ENCODE data around the gene AGBL2.

AGBL2 gene

DNA sequence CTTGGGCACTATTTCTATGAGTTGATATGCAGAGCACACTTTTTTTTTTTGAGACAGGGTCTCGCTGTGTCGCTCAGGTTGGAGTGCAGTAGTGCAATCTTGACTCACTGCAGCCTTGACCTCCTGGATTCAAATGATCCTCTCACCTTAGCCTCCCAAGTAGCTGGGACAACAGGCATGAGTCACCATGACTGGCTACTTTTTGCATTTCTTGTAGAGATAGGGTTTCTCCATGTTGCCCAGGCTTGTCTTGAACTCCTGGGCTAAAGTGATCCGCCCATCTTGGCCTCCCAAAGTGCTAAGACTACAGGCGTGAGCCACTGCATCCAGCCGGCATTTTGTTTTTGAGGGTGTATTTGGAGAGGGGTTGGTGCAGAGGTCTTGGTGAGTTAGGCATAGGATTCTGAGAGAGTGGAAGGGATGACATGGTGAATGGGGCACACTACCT, 42.9 kb downstream of the AGBL2 start:
- TF ChIP-seq CTCF (IDR thresholded peaks at IDR 0.05), result no peak

GRCh38 chr11:47669856-47670255, 45.3 kb downstream of the AGBL2 start:
- TF ChIP-seq CTCF (IDR thresholded peaks at IDR 0.05), result no peak

DNA sequence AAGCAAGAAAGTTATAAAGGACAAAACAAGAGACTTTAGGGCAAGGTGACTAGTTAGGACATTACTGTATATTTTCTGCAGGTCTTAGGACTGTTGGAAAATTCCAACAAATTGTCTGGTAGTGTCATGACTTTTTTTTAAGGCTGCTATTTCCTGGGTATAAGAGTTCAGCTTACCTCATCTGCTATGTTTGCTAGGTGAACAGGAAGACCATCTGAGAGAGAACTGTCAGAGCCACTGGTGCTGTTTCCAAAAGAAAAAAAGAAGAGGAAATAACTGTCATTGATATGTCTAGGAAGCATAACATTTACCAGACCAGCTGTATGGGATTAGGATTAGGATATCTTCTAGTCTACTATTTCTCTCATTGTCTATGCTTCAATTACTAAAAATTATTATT, 46.5 kb downstream of the AGBL2 start:
- TF ChIP-seq CTCF (IDR thresholded peaks at IDR 0.05), result no peak

GRCh38 chr11:47667555-47667954, 47.6 kb downstream of the AGBL2 start:
- TF ChIP-seq CTCF (IDR thresholded peaks at IDR 0.05), result no peak

DNA sequence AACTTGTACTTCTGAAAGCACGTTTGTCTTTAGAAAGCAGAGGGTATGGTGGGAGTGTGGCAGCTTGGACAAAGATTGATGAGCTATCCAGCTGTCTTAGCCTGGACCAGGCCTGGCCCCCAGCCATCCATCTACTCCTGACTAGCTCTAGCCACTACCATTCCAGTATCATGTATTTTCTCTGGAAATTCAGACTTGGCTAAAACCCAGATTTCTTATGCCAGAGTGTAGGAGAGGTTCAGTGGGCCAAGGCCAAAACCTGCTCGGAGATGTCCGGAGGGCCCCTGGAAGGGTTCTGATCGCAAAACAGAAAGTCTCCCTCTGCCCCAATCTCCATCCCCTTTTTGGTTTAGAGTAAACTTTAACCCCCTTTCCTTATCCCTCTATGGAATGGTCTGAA, 48.0 kb downstream of the AGBL2 start:
- TF ChIP-seq CTCF (IDR thresholded peaks at IDR 0.05), result no peak

DNA sequence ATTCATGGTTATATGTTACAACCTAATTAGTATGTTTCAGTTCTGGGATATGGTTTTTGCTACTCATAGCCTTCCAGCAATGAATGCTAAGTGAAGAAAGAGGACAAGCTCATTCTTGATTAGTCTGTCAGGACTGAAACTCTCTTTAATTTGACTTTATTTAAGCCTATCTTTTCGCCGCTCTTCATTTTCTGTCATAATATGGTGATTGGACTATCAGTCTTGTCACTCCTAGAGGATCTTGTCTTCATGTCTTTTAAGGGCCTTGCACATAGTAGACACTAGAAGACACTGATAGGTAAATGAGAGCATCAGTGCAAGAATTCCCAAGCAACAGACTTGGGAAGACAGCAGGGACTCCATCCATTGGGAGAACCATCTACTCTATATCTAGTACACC, 53.9 kb downstream of the AGBL2 start:
- TF ChIP-seq CTCF (IDR thresholded peaks at IDR 0.05), result no peak

DNA sequence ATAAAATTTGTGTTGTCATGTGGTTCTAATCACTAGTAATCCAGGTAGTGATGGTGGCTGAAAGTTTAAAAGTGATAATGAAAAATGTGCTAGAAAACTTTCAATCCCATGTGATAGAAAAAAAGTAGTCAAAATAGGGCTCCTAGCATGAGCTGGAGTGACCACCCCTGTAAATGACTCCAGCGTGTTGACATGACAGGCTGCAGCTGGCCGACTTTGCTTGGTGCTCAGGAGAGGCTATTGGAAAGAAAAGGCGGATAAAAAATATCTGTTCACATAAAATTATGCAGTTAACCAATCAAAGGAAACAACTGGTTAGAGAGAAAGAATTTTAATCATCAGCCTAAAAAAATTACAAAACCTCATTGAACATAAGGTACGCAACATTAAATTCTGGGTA, 55.9 kb downstream of the AGBL2 start:
- no peak for TF ChIP-seq CTCF (IDR thresholded peaks at IDR 0.05)

DNA sequence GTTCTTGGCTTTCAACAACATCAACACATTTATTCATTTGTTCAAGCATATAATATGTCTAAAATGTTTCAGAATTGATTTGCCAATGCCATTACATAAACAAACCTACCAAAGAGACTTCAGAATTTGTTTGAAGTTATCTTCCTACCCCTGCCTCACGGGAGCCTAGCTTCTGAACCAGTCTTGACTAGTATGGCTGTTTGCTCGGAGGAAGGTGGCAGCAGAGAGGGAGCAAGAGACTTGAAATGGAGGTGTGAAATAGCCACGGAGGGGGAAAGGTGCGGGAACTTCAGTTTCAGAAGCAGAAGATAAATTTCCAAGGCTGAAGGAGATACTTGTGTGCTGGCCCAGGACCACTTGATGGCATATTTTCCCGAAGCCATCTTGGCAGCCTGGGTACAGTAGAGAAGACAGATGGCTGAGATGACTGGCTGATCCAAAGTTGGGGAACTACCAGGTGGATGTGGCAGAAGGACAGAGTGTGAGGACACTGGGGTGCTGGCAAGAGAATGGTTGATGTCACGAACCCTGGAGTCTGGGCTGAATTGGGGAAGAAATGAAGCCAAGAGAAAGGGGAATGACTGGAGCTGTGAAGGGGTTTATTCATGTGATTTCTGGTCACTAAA, 58.8 kb downstream of the AGBL2 start:
- no peak for TF ChIP-seq CTCF (IDR thresholded peaks at IDR 0.05)
